ENCODE data around the gene PRKAG2.

The PRKAG2 gene

GRCh38 chr7:151890355-151891004, 13.6 kb upstream of the PRKAG2 start:
- Histone ChIP-seq H2AFZ (no peak overlapping the region), H3K27ac (no peak overlapping the region), H3K27me3 (ENCODE audit: control insufficient read depth, insufficient read depth, low read length) (no peaks in the 10 kb centered on the region)

GRCh38 chr7:151889406-151890354, 12.8 kb upstream of the PRKAG2 start:
- H3K4me1 ChIP-seq, result no peaks in the 10 kb centered on the region

More at GRCh38 chr7:151890355-151891004, 13.6 kb upstream of the PRKAG2 start:
- no peak for TF ChIP-seq CTCF (IDR thresholded peaks at IDR 0.05)
- Histone ChIP-seq H3K4me2 (ENCODE audit: low read length) (no peak overlapping the region), H3K36me3 (ENCODE audit: control insufficient read depth, insufficient read depth, low read length) (no peaks in the 10 kb centered on the region), H3K79me2 (no peaks in the 10 kb centered on the region), H3K9me3 (ENCODE audit: control insufficient read depth, low read length) (no peaks in the 10 kb centered on the region), H3K4me1 (no peaks in the 10 kb centered on the region), H3K4me3 (ENCODE audit: low read depth, low read length) (no peak overlapping the region), H3K9ac (no peak overlapping the region)

GRCh38 chr7:151888079-151889067, 11.5 kb upstream of the PRKAG2 start:
- no peaks in the 10 kb centered on the region for H3K79me2 ChIP-seq
- no peaks in the 10 kb centered on the region for H3K36me3 ChIP-seq (ENCODE audit: control insufficient read depth, insufficient read depth, low read length)
- no peak overlapping the region for H2AFZ ChIP-seq
- no peak overlapping the region for H3K4me3 ChIP-seq (ENCODE audit: low read depth, low read length)
- TF ChIP-seq CTCF (IDR thresholded peaks at IDR 0.05), result no peak
- no peak overlapping the region for H3K9ac ChIP-seq
- H3K27me3 ChIP-seq (ENCODE audit: control insufficient read depth, insufficient read depth, low read length), result no peaks in the 10 kb centered on the region
- no peak overlapping the region for H3K4me2 ChIP-seq (ENCODE audit: low read length)
- no peaks in the 10 kb centered on the region for H3K9me3 ChIP-seq (ENCODE audit: control insufficient read depth, low read length)
- no peak overlapping the region for H3K27ac ChIP-seq
- no peaks in the 10 kb centered on the region for H3K4me1 ChIP-seq

More at GRCh38 chr7:151889406-151890354, 12.8 kb upstream of the PRKAG2 start:
- Histone ChIP-seq H3K27ac (no peak overlapping the region), H3K9me3 (ENCODE audit: control insufficient read depth, low read length) (no peaks in the 10 kb centered on the region), H3K4me2 (ENCODE audit: low read length) (no peak overlapping the region), H3K27me3 (ENCODE audit: control insufficient read depth, insufficient read depth, low read length) (no peaks in the 10 kb centered on the region), H2AFZ (no peak overlapping the region), H3K4me3 (ENCODE audit: low read depth, low read length) (no peak overlapping the region), H3K9ac (no peak overlapping the region), H3K36me3 (ENCODE audit: control insufficient read depth, insufficient read depth, low read length) (no peaks in the 10 kb centered on the region), H3K79me2 (no peaks in the 10 kb centered on the region)
- TF ChIP-seq CTCF (IDR thresholded peaks at IDR 0.05), result no peak

DNA sequence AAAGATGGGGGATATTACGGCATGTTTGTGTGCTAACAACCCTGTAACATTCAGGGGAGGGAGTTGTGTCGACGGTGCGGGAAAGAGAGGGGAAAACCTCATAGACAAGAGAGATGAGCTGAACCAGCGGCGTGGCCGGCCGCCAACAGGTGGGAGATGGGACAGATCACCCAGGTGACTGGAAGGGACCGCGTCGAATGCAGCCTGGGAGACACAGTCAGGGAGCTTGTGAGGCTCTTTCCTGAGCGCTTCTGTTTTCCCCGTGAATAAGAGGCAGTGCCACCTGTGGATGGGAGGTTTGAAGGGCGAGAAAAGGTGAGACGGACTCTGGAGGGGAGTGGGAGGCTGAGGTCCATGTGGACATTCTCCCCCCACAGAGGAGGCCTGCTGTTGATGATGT, 9.9 kb upstream of the PRKAG2 start:
- Histone ChIP-seq H3K9ac (no peak overlapping the region), H3K4me2 (ENCODE audit: low read length) (no peak overlapping the region), H3K27ac (no peak overlapping the region), H3K9me3 (ENCODE audit: control insufficient read depth, low read length) (no peaks in the 10 kb centered on the region), H3K4me1 (no peaks in the 10 kb centered on the region), H3K79me2 (no peaks in the 10 kb centered on the region), H3K36me3 (ENCODE audit: control insufficient read depth, insufficient read depth, low read length) (no peaks in the 10 kb centered on the region), H3K4me3 (ENCODE audit: low read depth, low read length) (no peak overlapping the region), H2AFZ (no peak overlapping the region), H3K27me3 (ENCODE audit: control insufficient read depth, insufficient read depth, low read length) (no peaks in the 10 kb centered on the region)
- no peak for TF ChIP-seq CTCF (IDR thresholded peaks at IDR 0.05)
